Activated CD4-positive, alpha-beta T cell treated with anti-CD3 and anti-CD28 coated beads for 4 hours (primary cell): Measurements from ENCODE around the gene THSD8.

Experiments
- DNase-seq, 2 donors: peaks; one replicate each; pipeline ENCODE4 v3.0.0-alpha.2; 2020

Gene THSD8

GRCh38 chr19:12801466-12802266, at the start of gene THSD8, which contains the start of gene PRDX2:
THSD8 (plus strand) TSS chr19:12802069; CDS start chr19:12802072, 3 bp downstream.
PRDX2 (minus strand) TSS chr19:12801800; CDS start chr19:12801261, 539 bp downstream.
- peak; percentile 60 to 74 for DNase-seq

- DNase-seq, result no peak
Observed at GRCh38 chr19:12754465-12755196, 47.2 kb upstream of the THSD8 start.

DNA sequence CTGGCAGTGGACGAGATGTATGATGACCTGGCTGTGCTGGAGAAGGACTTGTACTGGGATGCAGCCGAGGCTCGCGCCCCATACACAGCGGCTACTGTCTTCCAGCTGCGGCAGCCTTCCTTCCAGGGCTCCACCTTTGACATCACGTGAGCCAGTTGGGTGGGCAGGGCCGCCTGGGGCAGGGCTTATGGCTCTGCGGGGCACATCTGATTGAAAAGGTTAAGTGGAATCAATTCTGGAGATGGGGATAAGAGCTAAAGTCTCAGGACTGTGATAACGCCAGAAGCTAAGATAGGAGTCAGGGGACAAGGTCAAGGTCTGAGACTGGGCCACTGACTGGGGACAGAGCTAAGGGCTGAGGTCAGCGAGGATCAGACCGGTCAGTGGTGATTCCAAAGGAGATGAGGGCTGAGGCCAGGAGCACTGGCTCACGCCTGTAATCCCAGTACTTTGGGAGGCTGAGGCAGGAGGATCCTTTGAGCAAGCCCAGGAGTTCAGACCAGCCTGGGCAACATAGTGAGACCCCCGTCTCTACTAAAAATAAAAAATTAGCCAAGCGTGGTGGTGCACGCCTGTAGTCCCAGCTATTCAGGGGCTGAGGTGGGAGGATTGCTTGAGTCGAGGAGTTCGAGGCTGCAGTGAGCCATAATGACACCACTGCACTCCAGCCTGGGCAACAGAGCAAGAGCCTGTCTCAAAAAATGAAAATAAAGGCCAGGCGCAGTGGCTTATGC, 45.6 kb upstream of the THSD8 start:
- DNase-seq, result no peak

DNA sequence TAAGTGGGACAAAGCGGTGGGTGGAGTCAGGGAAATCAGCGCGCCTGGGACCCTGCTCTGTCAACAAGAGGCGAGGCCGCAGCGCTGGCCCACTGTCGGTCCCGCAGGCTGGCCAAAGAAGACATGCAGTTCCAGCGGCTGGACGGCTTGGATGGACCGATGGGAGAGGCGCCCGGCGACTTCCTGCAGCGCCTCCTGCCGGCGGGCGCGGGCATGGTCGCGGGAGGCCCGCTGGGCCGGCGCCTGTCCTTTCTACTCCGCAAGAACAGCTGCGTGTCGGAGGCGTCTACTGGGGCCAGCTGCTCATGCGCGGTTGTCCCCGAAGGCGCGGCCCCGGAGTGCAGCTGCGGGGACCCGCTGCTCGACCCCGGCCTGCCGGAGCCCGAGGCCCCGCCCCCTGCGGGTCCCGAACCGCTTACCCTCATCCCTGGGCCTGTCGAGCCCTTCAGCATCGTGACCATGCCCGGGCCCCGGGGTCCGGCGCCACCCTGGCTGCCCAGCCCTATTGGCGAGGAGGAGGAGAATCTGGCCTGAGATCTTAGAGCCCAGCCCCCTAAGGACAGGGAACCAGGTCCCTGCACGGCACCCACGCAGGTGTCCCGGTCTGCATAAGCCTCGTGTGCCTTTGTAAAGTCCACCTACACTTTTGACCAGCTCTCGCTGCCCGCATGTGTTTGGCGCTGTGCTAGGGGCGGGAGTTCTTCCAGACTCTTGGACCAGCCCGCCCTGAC, 44.2 kb upstream of the THSD8 start:
- peak; percentile 51 to 52 for DNase-seq

GRCh38 chr19:12759686-12760085, 42.2 kb upstream of the THSD8 start:
- DNase-seq, result no peak

DNA sequence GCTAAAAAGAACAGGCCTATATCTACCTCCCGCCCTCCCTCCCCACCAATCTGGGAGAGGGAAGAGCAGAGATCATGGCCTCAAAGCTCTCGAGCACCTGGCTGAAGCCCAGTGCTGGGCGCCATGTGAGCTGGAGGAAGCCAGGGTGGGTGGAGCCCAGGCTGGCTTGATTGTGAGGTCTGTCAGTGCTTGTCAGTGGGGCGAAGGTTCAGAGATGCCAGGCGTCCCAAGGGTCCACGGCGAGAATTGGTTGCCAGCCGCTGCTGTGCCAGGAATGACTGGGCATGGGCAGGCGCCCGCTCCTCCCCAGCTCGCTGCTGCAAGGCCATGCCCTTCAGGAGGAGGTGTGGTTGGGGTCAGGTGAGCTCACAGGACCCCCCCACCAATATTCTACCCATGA, 38.8 kb upstream of the THSD8 start:
- no peak for DNase-seq

GRCh38 chr19:12764698-12765097, 37.2 kb upstream of the THSD8 start:
- no peak for DNase-seq

- peak in 1 of 2 donors; percentile 86 for DNase-seq
Observed at GRCh38 chr19:12766051-12766521, 35.8 kb upstream of the THSD8 start.

- DNase-seq, result no peak
Observed at GRCh38 chr19:12767150-12767549, 34.7 kb upstream of the THSD8 start.

- DNase-seq, result no peak
Observed at GRCh38 chr19:12767666-12768065, 34.2 kb upstream of the THSD8 start.

GRCh38 chr19:12769689-12770088, 32.2 kb upstream of the THSD8 start:
- peak; percentile 65 to 76 for DNase-seq

- DNase-seq, result no peak
Observed at GRCh38 chr19:12770922-12771321, 30.9 kb upstream of the THSD8 start.

DNA sequence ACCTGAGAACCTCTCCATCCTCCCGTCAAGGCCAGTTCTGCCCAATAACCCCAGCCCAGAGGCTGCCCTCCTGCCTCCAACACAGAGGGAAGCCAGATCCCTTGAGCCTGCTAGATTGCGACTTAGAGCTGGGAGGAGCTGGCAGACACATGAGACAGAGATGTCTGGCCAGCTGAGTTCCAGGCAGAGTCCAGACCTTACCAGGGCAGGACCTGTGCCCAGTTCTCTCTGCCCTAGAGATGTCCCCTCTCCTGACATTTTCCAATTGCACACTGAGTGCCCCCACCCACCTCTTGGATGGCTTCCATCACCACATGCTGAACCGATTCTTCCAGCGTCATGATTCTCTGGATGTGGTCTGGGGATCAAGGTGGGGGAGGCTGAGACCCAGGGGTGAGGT, 29.5 kb upstream of the THSD8 start:
- no peak for DNase-seq

GRCh38 chr19:12773571-12773970, 28.3 kb upstream of the THSD8 start:
- no peak for DNase-seq

GRCh38 chr19:12774588-12775555, 27.0 kb upstream of the THSD8 start, which contains the start of gene HOOK2:
HOOK2 (minus strand) TSS chr19:12775552; CDS start chr19:12775449, 103 bp downstream.
- no peak for DNase-seq

GRCh38 chr19:12777217-12778016, 24.5 kb upstream of the THSD8 start:
- DNase-seq, result peak; percentile 79 to 86

- DNase-seq, result peak in 1 of 2 donors; percentile 42
Observed at GRCh38 chr19:12778017-12778904, 23.6 kb upstream of the THSD8 start.

- DNase-seq, result no peak
Observed at GRCh38 chr19:12778905-12779161, 23.0 kb upstream of the THSD8 start.
